ENCODE results near the gene SNX25. TPM values are rescaled to one million over a fixed set of nuclear protein-coding genes. Genes with fewer than 3 reads are reported as not detected.

Gene SNX25
- total and polyA plus RNA-seq, 2 donors (not counting 1 experiment from before 2014, with no cell fraction given), result 12.0 to 77.6 TPM

GRCh38 chr4:185290656-185291055, 81.3 kb downstream of the SNX25 start:
- Mint-ChIP-seq H3K27me3 (no peaks in the 10 kb centered on the region), H3K9me3 (ENCODE audit: insufficient read depth) (no peaks in the 10 kb centered on the region), H3K4me1 (no peaks in the 10 kb centered on the region), H3K4me3 (no peak overlapping the region), H3K27ac (no peak overlapping the region)
- ChIA-PET CTCF (interaction anchor here (0.7 to 1.1 kb wide), 2 partner anchors 39 to 307 kb away, joined by 3 read pairs; no protein-coding TSS in a partner anchor), POLR2A (no interaction called here)
- H3K4me2 ChIP-seq (replicated peaks; ENCODE audit: low read depth, low read length, poor library complexity, severe bottlenecking), result no peak overlapping the region
- H3K27ac ChIP-seq (ENCODE audit: low read length in 2 of 2), result no peak overlapping the region
- no peak overlapping the region for H3K4me3 ChIP-seq (ENCODE audit: control extremely low read depth in 1 of 5, extremely low read depth in 1 of 5, insufficient read depth in 1 of 5, low read depth in 2 of 5, low read length in 4 of 5)
- no peaks in the 10 kb centered on the region for H3K4me1 ChIP-seq (ENCODE audit: control insufficient read depth in 2 of 2, insufficient read depth in 2 of 2, low read length in 2 of 2)
- no peaks in the 10 kb centered on the region for H3K9me3 ChIP-seq (ENCODE audit: control extremely low read depth in 1 of 3, control insufficient read depth in 2 of 3, insufficient read depth in 1 of 3, low read length in 2 of 3)
- no peak overlapping the region for H3K9ac ChIP-seq (ENCODE audit: low read length)
- 80% methylated on average over 4 of the region's 5 CpGs for WGBS (ENCODE audit: insufficient coverage)
- H3K27me3 ChIP-seq (replicated peaks in 1 of 4; ENCODE audit: control extremely low read depth in 1 of 4, control insufficient read depth in 3 of 4, insufficient read depth in 4 of 4, low read length in 3 of 4), result no peaks in the 10 kb centered on the region
- ATAC-seq (ENCODE audit: low read depth) (no peak), DNase-seq (no peak)
- H3K79me2 ChIP-seq (ENCODE audit: control insufficient read depth, insufficient read depth, low read length), result peaks cover 14% of the 10 kb centered on the region
- no peak overlapping the region for H2AFZ ChIP-seq (ENCODE audit: insufficient read depth, low read depth, low read length, poor library complexity, severe bottlenecking)
- TF ChIP-seq EZH2 (IDR thresholded peaks at IDR 0.05; ENCODE audit: borderline replicate concordance, insufficient read depth, low read depth, low read length, poor library complexity, severe bottlenecking), result no peak
- no peak for TF ChIP-seq CTCF (IDR thresholded peaks at IDR 0.05)
- H4K20me1 ChIP-seq (ENCODE audit: control insufficient read depth, insufficient read depth, low read length, poor library complexity, severe bottlenecking), result peaks cover 11% of the 10 kb centered on the region
- H3K36me3 ChIP-seq (replicated peaks in 1 of 2; ENCODE audit: control extremely low read depth in 1 of 2, control insufficient read depth in 1 of 2, extremely low read depth in 1 of 2, insufficient read depth in 2 of 2, low read length in 1 of 2), result peaks cover 11 to 48% of the 10 kb centered on the region in 2 experiments
- intact Hi-C loops (cut with micrococcal nuclease), result loop anchor here (10.0 kb wide), 1 partner anchor 54 kb away; no protein-coding TSS in a partner anchor

DNA sequence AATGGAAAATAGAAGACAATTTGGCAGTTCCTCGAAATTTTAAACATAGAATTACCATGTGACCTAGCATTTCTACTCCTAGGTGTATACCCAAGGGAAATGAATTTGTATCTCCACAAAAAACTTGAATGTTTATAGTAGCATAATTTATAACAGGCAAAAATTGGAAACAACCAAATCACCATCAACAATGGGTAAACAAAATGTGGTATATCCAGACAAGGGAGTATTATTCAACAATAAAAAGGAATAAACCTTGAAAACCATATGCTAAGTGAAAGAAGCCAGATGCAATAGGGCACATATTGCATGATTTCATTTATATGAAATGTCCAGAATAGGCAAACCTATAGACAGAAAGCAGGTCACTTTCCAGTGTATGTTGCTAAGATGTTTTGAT, 83.8 kb downstream of the SNX25 start:
- H3K4me1 Mint-ChIP-seq, result no peaks in the 10 kb centered on the region
- no peak for ATAC-seq (ENCODE audit: low read depth)
- WGBS (ENCODE audit: insufficient coverage), result no CpG with 5 or more reads among the region's 1 CpG
- intact Hi-C loops (cut with micrococcal nuclease), result loop anchor here (10.0 kb wide), 1 partner anchor 52 kb away; no protein-coding TSS in a partner anchor
- H3K36me3 ChIP-seq (replicated peaks in 1 of 2; ENCODE audit: control extremely low read depth in 1 of 2, control insufficient read depth in 1 of 2, extremely low read depth in 1 of 2, insufficient read depth in 2 of 2, low read length in 1 of 2), result peaks cover 13 to 38% of the 10 kb centered on the region in 2 experiments
- no peaks in the 10 kb centered on the region for H3K4me1 ChIP-seq (ENCODE audit: control insufficient read depth in 2 of 2, insufficient read depth in 2 of 2, low read length in 2 of 2)
- H3K79me2 ChIP-seq (ENCODE audit: control insufficient read depth, insufficient read depth, low read length), result peaks cover 12% of the 10 kb centered on the region
- no peak for DNase-seq
- no peak overlapping the region for H3K27ac ChIP-seq (ENCODE audit: low read length in 2 of 2)
- H3K27me3 ChIP-seq (replicated peaks in 1 of 4; ENCODE audit: control extremely low read depth in 1 of 4, control insufficient read depth in 3 of 4, insufficient read depth in 4 of 4, low read length in 3 of 4), result no peaks in the 10 kb centered on the region
- no peaks in the 10 kb centered on the region for H3K27me3 Mint-ChIP-seq
- H3K27ac Mint-ChIP-seq, result no peak overlapping the region
- no peak overlapping the region for H3K9ac ChIP-seq (ENCODE audit: low read length)
- no peak overlapping the region for H3K4me3 Mint-ChIP-seq
- POLR2A ChIA-PET, result no interaction called here
- no peak for TF ChIP-seq CTCF (IDR thresholded peaks at IDR 0.05)
- TF ChIP-seq EZH2 (IDR thresholded peaks at IDR 0.05; ENCODE audit: borderline replicate concordance, insufficient read depth, low read depth, low read length, poor library complexity, severe bottlenecking), result no peak
- no peaks in the 10 kb centered on the region for H3K9me3 Mint-ChIP-seq (ENCODE audit: insufficient read depth)
- peaks cover 4% of the 10 kb centered on the region for H4K20me1 ChIP-seq (ENCODE audit: control insufficient read depth, insufficient read depth, low read length, poor library complexity, severe bottlenecking)
- no peak overlapping the region for H3K4me3 ChIP-seq (ENCODE audit: control extremely low read depth in 1 of 5, extremely low read depth in 1 of 5, insufficient read depth in 1 of 5, low read depth in 2 of 5, low read length in 4 of 5)
- CTCF ChIA-PET, result no interaction called here
- no peak overlapping the region for H3K4me2 ChIP-seq (replicated peaks; ENCODE audit: low read depth, low read length, poor library complexity, severe bottlenecking)
- no peaks in the 10 kb centered on the region for H3K9me3 ChIP-seq (ENCODE audit: control extremely low read depth in 1 of 3, control insufficient read depth in 2 of 3, insufficient read depth in 1 of 3, low read length in 2 of 3)
- H2AFZ ChIP-seq (ENCODE audit: insufficient read depth, low read depth, low read length, poor library complexity, severe bottlenecking), result no peak overlapping the region

All from B cell (primary cell).